ENCODE data around the gene MOCOS. TPM values are rescaled to one million over a fixed set of nuclear protein-coding genes. Genes with fewer than 3 reads are reported as not detected.
"Not testable (repeated sequence)": the region's sequence is repeated elsewhere in the genome, so short reads cannot be mapped to it uniquely, and the experiment has no call there.

MOCOS gene
- total and polyA plus RNA-seq, 4 donors: 0.76 to 1.1 (median 0.83) TPM

GRCh38 chr18:36211612-36212065 lies 24.3 kb downstream of the MOCOS start:
- H3K4me1 ChIP-seq (ENCODE audit: control insufficient read depth, insufficient read depth, low read length): peaks cover 18% of the 10 kb centered on the region
- H3K9me3 ChIP-seq (ENCODE audit: control insufficient read depth, insufficient read depth, low read length): no peaks in the 10 kb centered on the region
- no peak overlapping the region for H3K4me3 ChIP-seq (ENCODE audit: low read depth, low read length)
- 81% methylated on average over 6 of the region's 6 CpGs for WGBS (ENCODE audit: insufficient coverage)
- no peaks in the 10 kb centered on the region for H3K36me3 ChIP-seq (ENCODE audit: control insufficient read depth, insufficient read depth, low read length)
- no peaks in the 10 kb centered on the region for H3K27me3 ChIP-seq (ENCODE audit: control insufficient read depth, insufficient read depth, low read length)
- no peak for DNase-seq (ENCODE audit: low read depth in 4 of 6, low spot score in 6 of 6)
- H3K27ac ChIP-seq (ENCODE audit: low read depth, low read length): no peak overlapping the region

DNA sequence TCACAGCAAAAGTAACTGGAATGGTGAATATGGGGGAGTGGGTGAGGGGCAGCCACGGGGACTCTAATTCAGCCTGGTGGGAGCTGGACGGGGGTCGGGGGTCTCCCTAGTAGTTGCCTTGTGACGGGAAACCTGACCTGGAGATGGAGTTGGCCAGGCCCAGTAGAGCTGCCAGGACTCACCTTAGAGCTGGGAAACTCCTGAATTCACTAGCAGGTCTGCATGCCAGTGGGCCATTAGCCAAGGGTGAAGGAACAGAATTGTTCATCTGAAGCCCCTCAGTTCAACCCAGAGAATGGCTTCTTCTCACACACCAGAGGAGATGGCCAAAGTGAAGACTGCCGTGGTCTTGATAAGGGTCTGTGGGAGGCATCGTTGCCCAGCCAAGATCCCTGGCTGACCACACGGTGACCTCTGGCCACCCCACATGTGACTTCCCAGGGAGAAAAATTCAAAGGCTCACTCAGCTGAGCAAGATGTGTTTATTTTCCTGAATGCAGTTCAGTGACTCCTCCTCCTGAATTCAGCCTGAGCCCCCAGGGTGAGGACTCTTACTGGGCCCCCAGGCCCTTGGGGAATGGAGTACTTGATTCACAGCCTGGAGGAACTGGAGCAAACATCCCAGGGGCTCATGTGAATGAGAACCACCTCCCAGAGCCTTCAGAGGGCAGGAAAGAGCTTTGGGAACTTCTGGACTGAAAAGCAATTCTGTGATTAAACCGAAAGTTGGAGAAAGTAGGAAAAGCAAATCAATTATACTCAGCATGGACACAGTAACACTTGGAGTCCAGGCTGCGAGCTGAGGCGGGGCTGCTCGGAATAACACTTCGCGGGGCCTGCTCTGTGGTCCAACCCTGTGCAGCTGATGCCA lies 25.2 kb downstream of the MOCOS start:
- H3K4me3 ChIP-seq (ENCODE audit: low read depth, low read length): no peak overlapping the region
- WGBS (ENCODE audit: insufficient coverage): 67% methylated on average over 12 of the region's 13 CpGs
- peaks cover 18% of the 10 kb centered on the region for H3K4me1 ChIP-seq (ENCODE audit: control insufficient read depth, insufficient read depth, low read length)
- H3K27me3 ChIP-seq (ENCODE audit: control insufficient read depth, insufficient read depth, low read length): no peaks in the 10 kb centered on the region
- H3K27ac ChIP-seq (ENCODE audit: low read depth, low read length): no peak overlapping the region
- H3K36me3 ChIP-seq (ENCODE audit: control insufficient read depth, insufficient read depth, low read length): no peaks in the 10 kb centered on the region
- no peaks in the 10 kb centered on the region for H3K9me3 ChIP-seq (ENCODE audit: control insufficient read depth, insufficient read depth, low read length)
- peak in 1 of 6 donors; percentile 50 for DNase-seq (ENCODE audit: low read depth in 4 of 6, low spot score in 6 of 6)

DNA sequence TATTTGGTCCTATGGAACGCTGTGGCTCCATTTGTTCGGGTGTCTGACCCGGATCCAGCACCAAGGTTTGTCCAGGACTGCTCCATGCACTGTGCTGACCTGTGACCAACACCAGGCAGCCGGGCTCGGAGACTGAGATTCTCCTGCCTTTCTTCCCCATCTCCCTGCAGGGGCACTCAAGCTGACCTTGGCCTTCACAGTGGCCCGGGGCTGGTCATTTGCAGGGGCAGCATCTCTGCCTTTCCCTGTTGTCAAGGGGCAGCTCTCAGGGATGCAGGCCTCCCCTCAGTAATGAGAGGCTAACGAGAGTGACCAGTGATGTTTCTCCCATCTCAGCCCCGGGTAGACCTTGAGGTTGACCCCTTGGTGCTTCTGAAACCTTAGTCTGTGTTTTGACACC lies 27.5 kb downstream of the MOCOS start:
- 92% methylated on average over 8 of the region's 8 CpGs for WGBS (ENCODE audit: insufficient coverage)
- no peaks in the 10 kb centered on the region for H3K27me3 ChIP-seq (ENCODE audit: control insufficient read depth, insufficient read depth, low read length)
- no peaks in the 10 kb centered on the region for H3K9me3 ChIP-seq (ENCODE audit: control insufficient read depth, insufficient read depth, low read length)
- no peak overlapping the region for H3K4me3 ChIP-seq (ENCODE audit: low read depth, low read length)
- DNase-seq (ENCODE audit: low read depth in 4 of 6, low spot score in 6 of 6): no peak
- H3K4me1 ChIP-seq (ENCODE audit: control insufficient read depth, insufficient read depth, low read length): peaks cover 18% of the 10 kb centered on the region
- no peak overlapping the region for H3K27ac ChIP-seq (ENCODE audit: low read depth, low read length)
- no peaks in the 10 kb centered on the region for H3K36me3 ChIP-seq (ENCODE audit: control insufficient read depth, insufficient read depth, low read length)

DNA sequence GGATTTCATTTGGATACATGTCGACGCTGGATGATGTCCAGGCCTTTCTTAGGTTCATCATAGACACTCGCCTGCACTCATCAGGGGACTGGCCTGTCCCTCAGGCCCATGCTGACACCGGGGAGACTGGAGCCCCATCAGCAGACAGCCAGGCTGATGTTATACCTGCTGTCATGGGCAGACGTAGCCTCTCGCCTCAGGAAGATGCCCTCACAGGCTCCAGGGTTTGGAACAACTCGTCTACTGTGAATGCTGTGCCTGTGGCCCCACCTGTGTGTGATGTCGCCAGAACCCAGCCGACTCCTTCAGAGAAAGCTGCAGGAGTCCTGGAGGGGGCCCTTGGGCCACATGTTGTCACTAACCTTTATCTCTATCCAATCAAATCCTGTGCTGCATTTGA lies 28.3 kb downstream of the MOCOS start:
- Histone ChIP-seq H3K4me3 (ENCODE audit: low read depth, low read length) (no peak overlapping the region), H3K9me3 (ENCODE audit: control insufficient read depth, insufficient read depth, low read length) (no peaks in the 10 kb centered on the region), H3K27ac (ENCODE audit: low read depth, low read length) (no peak overlapping the region), H3K36me3 (ENCODE audit: control insufficient read depth, insufficient read depth, low read length) (no peaks in the 10 kb centered on the region), H3K27me3 (ENCODE audit: control insufficient read depth, insufficient read depth, low read length) (no peaks in the 10 kb centered on the region), H3K4me1 (ENCODE audit: control insufficient read depth, insufficient read depth, low read length) (peaks cover 18% of the 10 kb centered on the region)
- 88% methylated on average over 9 of the region's 9 CpGs for WGBS (ENCODE audit: insufficient coverage)
- no peak for DNase-seq (ENCODE audit: low read depth in 4 of 6, low spot score in 6 of 6)

GRCh38 chr18:36217348-36217747 lies 30.1 kb downstream of the MOCOS start:
- peaks cover 12% of the 10 kb centered on the region for H3K4me1 ChIP-seq (ENCODE audit: control insufficient read depth, insufficient read depth, low read length)
- no peak for DNase-seq (ENCODE audit: low read depth in 4 of 6, low spot score in 6 of 6)

DNA sequence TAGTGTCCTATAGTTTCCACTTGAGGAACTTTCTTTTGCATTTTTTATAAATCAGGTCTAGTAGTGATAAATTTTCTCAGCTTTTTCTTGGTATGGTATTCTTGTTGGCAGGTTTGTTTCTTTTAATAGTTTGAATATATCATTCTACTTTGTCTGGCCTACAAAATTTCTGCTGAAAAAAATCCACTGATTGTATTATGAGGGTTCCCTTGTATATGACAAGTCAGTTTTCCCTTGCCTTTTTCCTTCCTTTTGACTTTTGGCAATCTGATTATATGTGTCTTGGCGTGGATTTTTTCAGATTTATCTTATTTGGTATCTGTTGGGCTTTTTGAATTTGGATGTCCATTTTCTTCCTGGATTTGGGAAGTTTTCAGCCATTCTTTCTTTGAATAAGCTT lies 41.9 kb downstream of the MOCOS start:
- H3K36me3 ChIP-seq (ENCODE audit: control insufficient read depth, insufficient read depth, low read length): no peaks in the 10 kb centered on the region
- no CpG with 5 or more reads among the region's 1 CpG for WGBS (ENCODE audit: insufficient coverage)
- DNase-seq (ENCODE audit: low read depth in 4 of 6, low spot score in 6 of 6): no peak
- H3K4me3 ChIP-seq (ENCODE audit: low read depth, low read length): no peak overlapping the region
- H3K9me3 ChIP-seq (ENCODE audit: control insufficient read depth, insufficient read depth, low read length): peaks cover 4% of the 10 kb centered on the region
- H3K4me1 ChIP-seq (ENCODE audit: control insufficient read depth, insufficient read depth, low read length): no peaks in the 10 kb centered on the region
- no peaks in the 10 kb centered on the region for H3K27me3 ChIP-seq (ENCODE audit: control insufficient read depth, insufficient read depth, low read length)
- H3K27ac ChIP-seq (ENCODE audit: low read depth, low read length): no peak overlapping the region

More at GRCh38 chr18:36217348-36217747, 30.1 kb downstream of the MOCOS start:
- Histone ChIP-seq H3K27ac (ENCODE audit: low read depth, low read length) (no peak overlapping the region), H3K9me3 (ENCODE audit: control insufficient read depth, insufficient read depth, low read length) (no peaks in the 10 kb centered on the region), H3K27me3 (ENCODE audit: control insufficient read depth, insufficient read depth, low read length) (no peaks in the 10 kb centered on the region), H3K4me3 (ENCODE audit: low read depth, low read length) (no peak overlapping the region), H3K36me3 (ENCODE audit: control insufficient read depth, insufficient read depth, low read length) (no peaks in the 10 kb centered on the region)
- WGBS (ENCODE audit: insufficient coverage): 100% methylated on average over 1 of the region's 3 CpGs

GRCh38 chr18:36240510-36240909 lies 53.2 kb downstream of the MOCOS start:
- not testable (repeated sequence) for H3K36me3 ChIP-seq (ENCODE audit: control insufficient read depth, insufficient read depth, low read length); H3K4me3 ChIP-seq (ENCODE audit: low read depth, low read length); H3K27ac ChIP-seq (ENCODE audit: low read depth, low read length); H3K4me1 ChIP-seq (ENCODE audit: control insufficient read depth, insufficient read depth, low read length); DNase-seq (ENCODE audit: low read depth in 4 of 6, low spot score in 6 of 6); H3K27me3 ChIP-seq (ENCODE audit: control insufficient read depth, insufficient read depth, low read length); H3K9me3 ChIP-seq (ENCODE audit: control insufficient read depth, insufficient read depth, low read length)
- no CpG with 5 or more reads among the region's 15 CpGs for WGBS (ENCODE audit: insufficient coverage)

DNA sequence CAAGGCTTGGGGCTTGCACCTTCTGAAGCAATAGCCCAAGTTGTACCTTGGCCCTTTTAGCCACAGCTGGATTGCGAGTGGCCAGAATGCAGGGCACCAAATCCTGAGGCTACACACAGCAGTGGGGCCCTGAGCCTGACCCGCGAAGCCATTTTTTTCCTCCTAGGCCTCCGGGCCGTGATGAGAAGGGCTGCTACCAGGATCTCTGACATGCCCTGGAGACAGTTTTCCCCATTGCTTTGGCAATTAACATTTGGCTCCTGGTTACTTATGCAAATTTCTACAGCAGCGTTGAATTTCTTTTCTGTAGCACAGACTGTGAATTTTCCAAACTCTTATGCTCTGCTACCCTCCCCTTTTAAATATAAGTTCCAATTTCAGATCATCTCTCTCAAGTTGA lies 54.5 kb downstream of the MOCOS start:
- no peak for DNase-seq (ENCODE audit: low read depth in 4 of 6, low spot score in 6 of 6)
- Histone ChIP-seq H3K4me1 (ENCODE audit: control insufficient read depth, insufficient read depth, low read length) (no peaks in the 10 kb centered on the region), H3K36me3 (ENCODE audit: control insufficient read depth, insufficient read depth, low read length) (no peaks in the 10 kb centered on the region), H3K27me3 (ENCODE audit: control insufficient read depth, insufficient read depth, low read length) (no peaks in the 10 kb centered on the region), H3K4me3 (ENCODE audit: low read depth, low read length) (no peak overlapping the region), H3K27ac (ENCODE audit: low read depth, low read length) (no peak overlapping the region), H3K9me3 (ENCODE audit: control insufficient read depth, insufficient read depth, low read length) (no peaks in the 10 kb centered on the region)
- 90% methylated on average over 6 of the region's 6 CpGs for WGBS (ENCODE audit: insufficient coverage)

GRCh38 chr18:36247036-36247435 lies 59.7 kb downstream of the MOCOS start:
- DNase-seq (ENCODE audit: low read depth in 4 of 6, low spot score in 6 of 6): no peak
- WGBS (ENCODE audit: insufficient coverage): no CpG with 5 or more reads among the region's 1 CpG
- H3K27ac ChIP-seq (ENCODE audit: low read depth, low read length): no peak overlapping the region
- H3K4me3 ChIP-seq (ENCODE audit: low read depth, low read length): no peak overlapping the region
- no peaks in the 10 kb centered on the region for H3K4me1 ChIP-seq (ENCODE audit: control insufficient read depth, insufficient read depth, low read length)
- H3K27me3 ChIP-seq (ENCODE audit: control insufficient read depth, insufficient read depth, low read length): no peaks in the 10 kb centered on the region
- H3K9me3 ChIP-seq (ENCODE audit: control insufficient read depth, insufficient read depth, low read length): no peaks in the 10 kb centered on the region
- no peaks in the 10 kb centered on the region for H3K36me3 ChIP-seq (ENCODE audit: control insufficient read depth, insufficient read depth, low read length)

DNA sequence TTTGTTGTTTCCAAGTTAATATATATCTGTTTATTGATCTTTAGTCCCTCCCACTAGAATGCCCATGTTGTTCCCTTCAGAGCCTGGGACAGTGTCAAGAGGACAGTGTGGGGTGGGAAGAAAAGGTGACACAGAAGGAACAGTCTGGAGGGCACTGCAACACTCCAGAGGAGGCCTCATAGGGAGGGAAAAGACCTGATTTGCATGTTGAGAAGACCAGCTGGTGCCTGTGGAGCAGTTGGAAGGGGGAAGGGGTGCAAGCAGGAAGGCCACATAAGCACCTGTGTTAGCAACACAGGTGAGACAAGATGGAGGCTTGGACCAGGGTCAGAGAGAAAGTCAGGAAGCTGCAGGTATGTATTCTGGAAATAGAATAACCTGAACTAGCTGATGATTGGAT lies 62.1 kb downstream of the MOCOS start:
- Histone ChIP-seq H3K27ac (ENCODE audit: low read depth, low read length) (no peak overlapping the region), H3K9me3 (ENCODE audit: control insufficient read depth, insufficient read depth, low read length) (no peaks in the 10 kb centered on the region), H3K4me3 (ENCODE audit: low read depth, low read length) (no peak overlapping the region), H3K36me3 (ENCODE audit: control insufficient read depth, insufficient read depth, low read length) (no peaks in the 10 kb centered on the region), H3K4me1 (ENCODE audit: control insufficient read depth, insufficient read depth, low read length) (no peaks in the 10 kb centered on the region), H3K27me3 (ENCODE audit: control insufficient read depth, insufficient read depth, low read length) (no peaks in the 10 kb centered on the region)
- DNase-seq (ENCODE audit: low read depth in 4 of 6, low spot score in 6 of 6): no peak
